GM08714 (cell line): ENCODE data around the gene MTHFD2L.
"Not testable (repeated sequence)": the region's sequence is repeated elsewhere in the genome, so short reads cannot be mapped to it uniquely, and the experiment has no call there.

ENCODE experiments used
- H3K4me3 ChIP-seq: fragments of 200-500 bp; sonication (Bioruptor generic); 2 replicates; pipeline ENCODE4 v1.5.1; 2014; ENCODE audit warnings: mild to moderate bottlenecking, low read length, inconsistent platforms
- ZNF274 ChIP-seq: IDR thresholded peaks from 2 replicates; pipeline ENCODE4 v1.6.1; 2012; ENCODE audit warnings: mild to moderate bottlenecking, low read depth, low read length

MTHFD2L gene

GRCh38 chr4:74121643-74122579, 36.0 kb upstream of the MTHFD2L start:
- H3K4me3 ChIP-seq, result no peak overlapping the region
- TF ChIP-seq ZNF274, result no peak

GRCh38 chr4:74123065-74123728, 34.7 kb upstream of the MTHFD2L start:
- TF ChIP-seq ZNF274, result no peak
- no peak overlapping the region for H3K4me3 ChIP-seq

DNA sequence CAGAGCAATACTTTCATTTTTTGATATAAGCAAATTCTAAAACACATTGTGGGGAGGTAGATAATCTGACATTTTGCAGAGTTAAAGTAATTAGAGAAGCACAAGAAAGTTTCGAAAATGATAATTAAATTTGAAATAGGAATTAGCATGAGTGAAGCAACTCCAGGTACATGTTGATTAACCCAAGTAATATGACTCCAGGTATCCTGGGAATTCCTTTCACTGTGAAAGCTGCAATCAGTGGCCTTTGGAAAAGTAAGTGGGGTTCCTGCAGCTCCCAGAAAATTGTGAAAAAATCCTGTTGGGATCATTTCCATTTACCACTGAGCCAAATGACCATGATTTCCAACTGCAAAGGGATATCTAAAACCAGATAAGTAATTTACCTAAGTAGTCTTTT, 32.9 kb upstream of the MTHFD2L start:
- TF ChIP-seq ZNF274, result no peak
- H3K4me3 ChIP-seq, result no peak overlapping the region

GRCh38 chr4:74127745-74128144, 30.2 kb upstream of the MTHFD2L start:
- no peak overlapping the region for H3K4me3 ChIP-seq
- no peak for TF ChIP-seq ZNF274

DNA sequence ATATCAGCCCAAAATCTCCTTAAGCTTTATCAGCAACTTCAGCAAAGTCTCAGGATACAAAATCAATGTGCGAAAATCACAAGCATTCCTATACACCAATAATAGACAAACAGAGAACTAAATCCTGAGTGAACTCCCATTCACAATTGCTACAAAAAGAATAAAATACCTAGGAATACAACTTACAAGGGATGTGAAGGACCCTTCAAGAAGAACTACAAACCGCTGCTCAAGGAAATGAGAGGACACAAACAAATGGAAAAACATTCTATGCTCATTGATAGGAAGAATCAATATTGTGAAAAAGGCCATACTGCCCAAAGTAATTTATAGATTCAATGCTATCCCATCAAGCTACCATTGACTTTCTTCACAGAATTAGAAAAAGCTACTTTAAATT, 27.1 kb upstream of the MTHFD2L start:
- H3K4me3 ChIP-seq, result not testable (repeated sequence)

- H3K4me3 ChIP-seq, result not testable (repeated sequence)
Measured at GRCh38 chr4:74132188-74132587, 25.7 kb upstream of the MTHFD2L start.

DNA sequence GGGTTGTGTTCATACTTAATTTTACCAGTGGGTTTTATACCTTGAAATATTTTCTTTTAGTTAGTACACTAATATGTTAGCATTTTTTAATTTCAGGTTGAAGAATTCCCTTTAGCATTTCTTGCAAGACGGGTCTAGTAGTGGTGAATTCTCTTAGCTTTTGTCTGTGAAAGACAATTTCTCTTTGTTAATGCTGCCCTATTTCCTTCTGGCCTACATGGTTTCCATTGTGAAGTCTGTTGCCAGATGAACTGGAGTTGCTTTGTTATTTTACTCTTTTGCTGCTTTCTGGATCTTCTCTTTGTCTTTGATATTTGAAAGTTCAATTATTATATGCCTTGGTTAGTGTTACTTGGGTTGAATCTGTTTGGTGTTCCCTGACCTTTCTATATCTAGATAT, 25.0 kb upstream of the MTHFD2L start:
- TF ChIP-seq ZNF274, result no peak
- H3K4me3 ChIP-seq, result no peak overlapping the region

DNA sequence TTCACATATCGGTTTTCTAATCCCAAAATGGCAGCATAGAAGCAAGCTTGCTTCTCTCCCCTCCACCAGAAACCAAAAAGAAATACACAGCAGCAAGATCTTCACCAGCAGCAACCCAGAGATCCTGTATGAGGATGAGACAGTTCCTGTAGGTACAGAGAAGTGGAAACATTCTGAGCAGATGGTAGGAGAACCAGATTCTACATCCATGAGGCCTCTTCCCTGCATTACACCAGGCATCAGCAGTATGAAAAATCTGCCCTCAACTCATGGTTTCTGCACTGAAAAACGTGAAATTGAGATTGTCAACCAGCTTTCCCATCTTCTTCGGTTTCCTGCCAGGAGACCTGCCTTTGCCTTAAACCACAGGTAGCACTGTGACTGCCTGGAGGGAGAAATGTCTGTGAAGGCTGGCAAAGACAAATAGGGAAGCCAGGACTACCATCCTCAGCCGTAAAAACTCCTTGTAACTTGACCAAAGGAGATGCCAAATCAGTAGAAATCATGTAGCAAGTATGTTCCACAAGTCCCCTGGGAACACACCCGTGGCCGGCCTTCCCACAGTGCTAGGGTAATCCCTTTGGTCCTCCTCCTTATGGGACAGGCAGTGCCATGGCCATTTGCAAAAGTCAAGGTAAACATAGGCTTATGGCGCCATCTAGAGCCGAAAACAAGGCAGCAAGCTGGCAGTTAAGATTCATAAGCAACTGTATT, 24.0 kb upstream of the MTHFD2L start:
- no peak overlapping the region for H3K4me3 ChIP-seq
- TF ChIP-seq ZNF274, result no peak

GRCh38 chr4:74134500-74134852, 23.4 kb upstream of the MTHFD2L start:
- no peak overlapping the region for H3K4me3 ChIP-seq
- no peak for TF ChIP-seq ZNF274

GRCh38 chr4:74146581-74147129, 11.3 kb upstream of the MTHFD2L start:
- no peak for TF ChIP-seq ZNF274
- H3K4me3 ChIP-seq, result no peak overlapping the region

DNA sequence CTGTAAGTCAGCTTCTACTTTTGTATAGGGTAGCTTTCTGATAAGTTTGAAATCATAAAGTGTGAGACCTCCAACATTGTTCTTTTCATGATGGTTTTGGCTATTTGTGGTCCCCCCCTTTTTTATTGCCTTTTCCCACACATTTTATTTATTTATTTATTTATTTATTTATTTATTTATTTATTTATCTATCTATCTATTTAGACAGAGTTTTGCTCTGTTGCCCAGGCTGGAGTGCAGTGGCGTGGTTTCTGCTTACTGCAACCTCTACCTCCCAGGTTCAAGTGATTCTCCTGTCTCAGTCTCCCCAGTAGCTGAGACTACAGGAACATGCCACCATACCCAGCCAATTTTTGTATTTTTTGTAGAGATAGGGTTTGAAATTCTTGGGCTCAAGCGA, 9.7 kb upstream of the MTHFD2L start:
- TF ChIP-seq ZNF274, result no peak
- H3K4me3 ChIP-seq, result no peak overlapping the region

DNA sequence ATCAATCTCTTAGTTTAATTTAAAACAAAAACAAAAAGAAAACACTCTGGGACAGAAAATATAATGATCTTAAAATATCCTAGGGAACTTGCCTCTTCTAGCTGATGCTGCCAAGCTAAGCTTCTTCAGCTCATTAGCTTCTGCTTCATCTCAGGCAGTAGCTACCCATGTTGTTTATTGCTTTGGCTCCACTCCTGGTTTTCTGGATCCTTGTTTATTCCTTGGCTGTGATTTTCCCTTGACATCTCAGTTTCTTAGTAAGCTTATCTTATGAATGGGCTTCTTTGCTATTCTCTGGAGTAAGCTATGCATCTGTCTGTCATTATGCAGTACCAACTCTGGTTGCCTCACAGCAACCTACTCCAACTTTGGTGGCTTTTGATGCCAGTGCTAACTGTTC, 5.1 kb upstream of the MTHFD2L start:
- H3K4me3 ChIP-seq, result no peak overlapping the region
- no peak for TF ChIP-seq ZNF274

DNA sequence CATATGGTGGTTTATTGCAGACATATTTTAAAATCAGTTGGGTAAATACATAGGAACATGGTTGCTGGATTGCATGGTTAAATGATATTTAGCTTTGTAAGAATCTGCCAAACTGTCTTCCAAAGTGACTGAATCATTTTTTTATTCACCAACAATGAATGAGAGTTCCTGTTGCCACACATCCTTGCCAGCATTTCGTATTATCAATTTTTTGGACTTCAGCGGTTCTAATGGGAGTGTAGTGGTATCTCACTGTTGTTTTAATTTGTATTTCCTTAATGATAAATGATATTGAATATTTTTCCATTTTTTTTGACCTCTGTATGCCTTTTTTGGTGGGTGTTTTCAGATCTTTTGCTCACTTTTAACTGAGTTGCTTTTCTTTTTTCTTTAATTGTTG, 1.4 kb upstream of the MTHFD2L start:
- H3K4me3 ChIP-seq, result no peak overlapping the region
- no peak for TF ChIP-seq ZNF274

DNA sequence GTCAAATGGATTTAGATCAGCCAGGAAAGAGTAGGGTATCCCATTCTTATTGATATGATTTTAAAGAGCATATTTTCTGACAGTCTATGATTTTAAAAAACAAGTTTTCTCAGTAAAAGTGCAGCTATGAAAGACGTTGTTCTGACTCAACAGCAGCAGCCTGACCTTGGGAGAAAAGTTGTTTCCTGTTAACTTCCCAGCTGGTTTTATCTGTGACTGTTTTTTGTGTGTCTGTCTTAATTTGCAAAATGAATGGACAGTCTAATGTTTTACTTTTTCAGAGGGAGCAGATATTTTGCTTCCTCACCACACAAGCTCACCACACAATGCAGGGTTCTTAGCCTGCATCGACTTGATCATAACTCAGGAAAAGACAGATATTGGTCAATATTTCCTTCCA, 764 bp upstream of the MTHFD2L start:
- peak overlapping the region; percentile 97 for H3K4me3 ChIP-seq
- no peak for TF ChIP-seq ZNF274
